ENCODE measurements around the gene PPP1R26. TPM values are rescaled to one million over a fixed set of nuclear protein-coding genes. Genes with fewer than 3 reads are reported as not detected.
A peak's percentile ranks its signal among the peaks of the same experiment; 100 is the strongest.

Gene PPP1R26
- polyA plus RNA-seq, 3 donors = 0.56 to 4.7 (median 0.60) TPM

- H3K36me3 Mint-ChIP-seq = no peaks in the 10 kb centered on the region
- H3K9me3 Mint-ChIP-seq = no peaks in the 10 kb centered on the region
- no peaks in the 10 kb centered on the region for H3K9me3 ChIP-seq (replicated peaks in 1 of 2; ENCODE audit: control insufficient read depth in 1 of 2, insufficient read depth in 1 of 2, low read length in 2 of 2)
- H3K9ac ChIP-seq (ENCODE audit: insufficient read depth, low read length, poor library complexity, severe bottlenecking) = no peak overlapping the region
- no peak for TF ChIP-seq CTCF (IDR thresholded peaks at IDR 0.05)
- no peak overlapping the region for H3K4me3 Mint-ChIP-seq
- no peak for DNase-seq
- no peaks in the 10 kb centered on the region for H3K27me3 ChIP-seq (ENCODE audit: control insufficient read depth in 2 of 2, insufficient read depth in 2 of 2, low read length in 2 of 2)
- no peak overlapping the region for H3K4me3 ChIP-seq (replicated peaks in 1 of 3; ENCODE audit: low read depth in 2 of 3, low read length in 3 of 3)
- H3K27ac ChIP-seq (ENCODE audit: low read depth in 1 of 2, low read length in 2 of 2) = no peak overlapping the region
- H3K79me2 ChIP-seq (ENCODE audit: insufficient read depth, low read length) = no peaks in the 10 kb centered on the region
- H3K27ac Mint-ChIP-seq = peak overlapping the region in 1 of 7 donors; percentile 14
- peaks cover 0 to 15% (median 12%) of the 10 kb centered on the region in 3 donors for H3K27me3 Mint-ChIP-seq (ENCODE audit: low read depth in 3 of 3)
- no peaks in the 10 kb centered on the region for H3K36me3 ChIP-seq (replicated peaks in 1 of 2; ENCODE audit: control insufficient read depth in 1 of 2, insufficient read depth in 2 of 2, low read length in 2 of 2)
- intact Hi-C loops (cut with micrococcal nuclease) = no loop called here
- peaks cover 13% of the 10 kb centered on the region for H3K4me1 Mint-ChIP-seq
- H4K20me1 ChIP-seq (ENCODE audit: insufficient read depth, low read length) = no peaks in the 10 kb centered on the region
- H2AFZ ChIP-seq (ENCODE audit: insufficient read depth, low read depth, low read length, poor library complexity, severe bottlenecking) = no peak overlapping the region
- WGBS (ENCODE audit: insufficient coverage) = 91% methylated on average over 20 of the region's 23 CpGs
- H3K4me1 ChIP-seq (ENCODE audit: control insufficient read depth in 1 of 2, insufficient read depth in 2 of 2, low read length in 2 of 2) = peaks cover 11 to 15% of the 10 kb centered on the region in 2 donors
- no peak overlapping the region for H3K4me2 ChIP-seq (replicated peaks; ENCODE audit: extremely low read depth, low read length, poor library complexity, severe bottlenecking)
Measured at GRCh38 chr9:135471791-135472640, 7.6 kb upstream of the PPP1R26 start.

DNA sequence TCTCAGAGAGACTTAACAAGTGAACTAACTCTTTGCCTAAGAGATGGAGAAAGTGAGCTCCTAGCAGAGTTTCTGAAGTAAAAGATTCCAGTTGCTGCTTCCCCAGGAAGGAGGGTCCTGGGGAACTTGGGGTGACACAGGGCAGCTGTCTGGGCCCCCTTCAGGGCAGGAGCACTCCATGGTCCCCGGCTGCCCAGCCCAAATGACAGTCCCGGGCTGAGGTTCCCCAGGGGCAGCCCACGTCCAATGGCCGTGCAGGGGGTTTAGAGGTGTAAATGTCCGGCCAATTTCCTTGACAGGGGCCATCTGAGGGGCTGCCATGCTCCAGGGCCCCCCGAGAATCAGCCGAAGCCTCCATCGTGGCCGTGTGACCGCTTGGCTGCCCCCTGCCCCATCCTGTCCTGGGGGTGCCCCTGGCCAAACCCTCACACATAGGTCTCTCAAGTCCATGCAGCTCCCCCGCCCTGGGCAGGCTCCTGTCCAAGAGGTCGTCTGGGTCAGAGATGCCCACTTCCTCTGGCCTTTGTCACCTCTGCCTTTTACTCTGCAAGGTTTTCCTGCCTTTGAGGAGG, 5.5 kb upstream of the PPP1R26 start:
- Mint-ChIP-seq H3K9me3 (no peaks in the 10 kb centered on the region), H3K36me3 (no peaks in the 10 kb centered on the region), H3K4me1 (peaks cover 6% of the 10 kb centered on the region), H3K27me3 (ENCODE audit: low read depth in 3 of 3) (peaks cover 14 to 23% (median 19%) of the 10 kb centered on the region in 3 donors), H3K4me3 (peak overlapping the region in 1 of 2 donors; percentile 15), H3K27ac (no peak overlapping the region)
- no peak for DNase-seq
- 89% methylated on average over 12 of the region's 12 CpGs for WGBS (ENCODE audit: insufficient coverage)
- Histone ChIP-seq H2AFZ (ENCODE audit: insufficient read depth, low read depth, low read length, poor library complexity, severe bottlenecking) (no peak overlapping the region), H3K27me3 (ENCODE audit: control insufficient read depth in 2 of 2, insufficient read depth in 2 of 2, low read length in 2 of 2) (peaks cover 0 to 11% of the 10 kb centered on the region in 2 donors), H3K27ac (ENCODE audit: low read depth in 1 of 2, low read length in 2 of 2) (no peak overlapping the region), H3K4me2 (replicated peaks; ENCODE audit: extremely low read depth, low read length, poor library complexity, severe bottlenecking) (no peak overlapping the region), H3K9me3 (replicated peaks in 1 of 2; ENCODE audit: control insufficient read depth in 1 of 2, insufficient read depth in 1 of 2, low read length in 2 of 2) (no peaks in the 10 kb centered on the region), H3K36me3 (replicated peaks in 1 of 2; ENCODE audit: control insufficient read depth in 1 of 2, insufficient read depth in 2 of 2, low read length in 2 of 2) (no peaks in the 10 kb centered on the region), H3K4me3 (replicated peaks in 1 of 3; ENCODE audit: low read depth in 2 of 3, low read length in 3 of 3) (no peak overlapping the region), H3K79me2 (ENCODE audit: insufficient read depth, low read length) (no peaks in the 10 kb centered on the region), H4K20me1 (ENCODE audit: insufficient read depth, low read length) (no peaks in the 10 kb centered on the region), H3K9ac (ENCODE audit: insufficient read depth, low read length, poor library complexity, severe bottlenecking) (no peak overlapping the region), H3K4me1 (ENCODE audit: control insufficient read depth in 1 of 2, insufficient read depth in 2 of 2, low read length in 2 of 2) (peaks cover 4 to 5% of the 10 kb centered on the region in 2 donors)
- intact Hi-C loops (cut with micrococcal nuclease) = no loop called here
- no peak for TF ChIP-seq CTCF (IDR thresholded peaks at IDR 0.05)

Data from CD14-positive monocyte (primary cell).